H1 (cell line): Measurements from ENCODE around the gene NR2F1-AS1. TPM values are rescaled to one million over a fixed set of nuclear protein-coding genes. Genes with fewer than 3 reads are reported as not detected.

Source experiments
- ASH2L ChIP-seq: fragments of 200-600, 300-600 bp; sonication (generic); IDR thresholded peaks from one replicate; pipeline ENCODE4 v1.7.1; 2017; ENCODE audit warnings: low read length
- ATF2 ChIP-seq: IDR thresholded peaks from 2 replicates; pipeline ENCODE4 v1.6.1; 2012; ENCODE audit warnings: low read length, inconsistent platforms
- BRCA1 ChIP-seq: IDR thresholded peaks from 2 replicates; pipeline ENCODE4 v1.6.1; 2012; ENCODE audit warnings: low read depth, low read length, improper control_type of control experiment
- CBX5 ChIP-seq: fragments of 300-800, 300-1000 bp; sonication (generic); IDR thresholded peaks from 2 replicates; pipeline ENCODE4 v1.7.1; 2016; ENCODE audit warnings: antibody characterized with exemption, low read length, low read depth
- CTBP2 ChIP-seq: IDR thresholded peaks from 2 replicates; pipeline ENCODE4 v1.7.0; 2011; ENCODE audit warnings: borderline replicate concordance, mild to moderate bottlenecking, moderate library complexity, mixed read lengths, low read length; ENCODE audit not compliant: insufficient read depth, insufficient read length
- E2F6 ChIP-seq: IDR thresholded peaks from 2 replicates; pipeline ENCODE4 v1.6.1; 2012; ENCODE audit warnings: inconsistent platforms
- EGR1 ChIP-seq: IDR thresholded peaks from 2 replicates; pipeline ENCODE4 v1.6.1; 2011; ENCODE audit warnings: low read depth, low read length, borderline replicate concordance
- FOSL1 ChIP-seq: IDR thresholded peaks from 2 replicates; pipeline ENCODE4 v1.6.1; 2011; ENCODE audit warnings: mild to moderate bottlenecking, low read depth, low read length, moderate library complexity; ENCODE audit not compliant: insufficient read depth
- GTF2F1 ChIP-seq: IDR thresholded peaks from 2 replicates; pipeline ENCODE4 v1.6.1; 2012; ENCODE audit warnings: low read depth, low read length, improper control_type of control experiment, borderline replicate concordance
- HDAC2 ChIP-seq, 2 experiments: fragments of 300-600 bp in 1 of 2; sonication (generic) in 1 of 2; IDR thresholded peaks; 2 replicates each; pipeline ENCODE4 v1.6.1; 2011 to 2012; ENCODE audit warnings: low read depth in 2 of 2, low read length in 2 of 2, mild to moderate bottlenecking in 2 of 2, moderate library complexity in 2 of 2, borderline replicate concordance in 1 of 2, inconsistent platforms in 1 of 2
- JUND ChIP-seq: IDR thresholded peaks from 2 replicates; pipeline ENCODE4 v1.6.1; 2011; ENCODE audit warnings: mild to moderate bottlenecking, improper control_type of control experiment, low read length
- KDM4A ChIP-seq: IDR thresholded peaks from one replicate; pipeline ENCODE4 v1.7.1; 2012; ENCODE audit warnings: low read depth, mild to moderate bottlenecking, moderate library complexity, low read length, inconsistent platforms; ENCODE audit not compliant: severe bottlenecking
- NANOG ChIP-seq: IDR thresholded peaks from 2 replicates; pipeline ENCODE4 v1.6.1; 2011; ENCODE audit warnings: low read length, low read depth, mild to moderate bottlenecking, inconsistent platforms; ENCODE audit not compliant: insufficient read depth, poor library complexity, severe bottlenecking
- POLR2AphosphoS5 ChIP-seq: IDR thresholded peaks from 2 replicates; pipeline ENCODE4 v1.6.1; 2011; ENCODE audit warnings: low read depth, low read length
- POU5F1 ChIP-seq: IDR thresholded peaks from 2 replicates; pipeline ENCODE4 v1.6.1; 2011; ENCODE audit warnings: low read depth, mild to moderate bottlenecking, low read length, moderate library complexity
- RNF2 ChIP-seq: fragments of 200-900, 300-1000 bp; sonication (generic); IDR thresholded peaks from 2 replicates; pipeline ENCODE4 v1.7.1; 2016; ENCODE audit warnings: borderline replicate concordance, low read depth, mild to moderate bottlenecking, antibody characterized with exemption, low read length; ENCODE audit not compliant: poor library complexity, severe bottlenecking; ENCODE audit errors: missing control alignments
- RXRA ChIP-seq: IDR thresholded peaks from 2 replicates; pipeline ENCODE4 v1.6.1; 2011; ENCODE audit warnings: low read depth, mild to moderate bottlenecking, low read length, moderate library complexity; ENCODE audit not compliant: insufficient read depth
- SIRT6 ChIP-seq: IDR thresholded peaks from one replicate; pipeline ENCODE4 v1.7.1; 2012; ENCODE audit warnings: low read length, inconsistent platforms
- SP1 ChIP-seq: IDR thresholded peaks from 2 replicates; pipeline ENCODE4 v1.6.1; 2011; ENCODE audit warnings: low read depth, low read length
- SUZ12 ChIP-seq: fragments of 200-600 bp; sonication (generic); IDR thresholded peaks from 2 replicates; pipeline ENCODE4 v1.6.1; 2012; ENCODE audit warnings: mild to moderate bottlenecking, inconsistent platforms, low read length, moderate library complexity, mixed read lengths
- TCF12 ChIP-seq: IDR thresholded peaks from 2 replicates; pipeline ENCODE4 v1.6.1; 2011; ENCODE audit warnings: low read depth, mild to moderate bottlenecking, low read length
- polyA plus RNA-seq, 7 experiments: library from polyadenylated mRNA; depleted of rRNA in 3 of 7; stranded (reverse) in 5 of 7; unstranded in 2 of 7; fragments of >200 nt in 5 of 7; fragments of 200-250 nt in 2 of 7; gene quantifications; 1 replicate in 5 of 7; 2 replicates in 1 of 7; 4 replicates in 1 of 7; pipeline versions ENCODE4 v1.2.1 to v1.2.3, GENCODE V29; 2011 to 2013; ENCODE audit warnings: missing spikeins in 2 of 7, mixed read lengths in 2 of 7
- total RNA-seq: library from RNA; stranded (reverse); fragmentation: NEBNext Ultra II Directional; extraction: Animal tissue kit (Norgen Biotek cat#: 25700); gene quantifications from 2 replicates; pipeline ENCODE4 v1.2.1, GENCODE V29; 2021

The NR2F1-AS1 gene
- total and polyA plus RNA-seq, 2 of the 8 experiments (the other 6 are each of a cell fraction or from before 2014, with no cell fraction given), result 1.6 to 5.6 TPM

- TF ChIP-seq GTF2F1 (no peak), ATF2 (no peak), CTBP2 (peak; percentile 99), KDM4A (no peak), BRCA1 (no peak), POU5F1 (no peak), POLR2AphosphoS5 (no peak), JUND (no peak), SIRT6 (no peak), RNF2 (peak; percentile 97), EGR1 (peak; percentile 91), CBX5 (no peak), FOSL1 (no peak), E2F6 (no peak), SP1 (peak; percentile 83), TCF12 (peak; percentile 88), RXRA (no peak), SUZ12 (peak; percentile 89), HDAC2 (IDR thresholded peaks at IDR 0.05; ENCODE audit: borderline replicate concordance in 1 of 2, low read depth in 2 of 2, low read length in 2 of 2) (peak in 1 of 2 experiments; percentile 57; a peak in 1 of 4 replicates), NANOG (no peak), ASH2L (peak; percentile 80)
Observed at GRCh38 chr5:93607367-93608258, 26.6 kb upstream of the NR2F1-AS1 start (continued).
